ENCODE data around the gene DMTF1.

GRCh38 chr7:87226495-87226894 is 74.2 kb downstream of the DMTF1 start:
- TF ChIP-seq, protein P1, sequence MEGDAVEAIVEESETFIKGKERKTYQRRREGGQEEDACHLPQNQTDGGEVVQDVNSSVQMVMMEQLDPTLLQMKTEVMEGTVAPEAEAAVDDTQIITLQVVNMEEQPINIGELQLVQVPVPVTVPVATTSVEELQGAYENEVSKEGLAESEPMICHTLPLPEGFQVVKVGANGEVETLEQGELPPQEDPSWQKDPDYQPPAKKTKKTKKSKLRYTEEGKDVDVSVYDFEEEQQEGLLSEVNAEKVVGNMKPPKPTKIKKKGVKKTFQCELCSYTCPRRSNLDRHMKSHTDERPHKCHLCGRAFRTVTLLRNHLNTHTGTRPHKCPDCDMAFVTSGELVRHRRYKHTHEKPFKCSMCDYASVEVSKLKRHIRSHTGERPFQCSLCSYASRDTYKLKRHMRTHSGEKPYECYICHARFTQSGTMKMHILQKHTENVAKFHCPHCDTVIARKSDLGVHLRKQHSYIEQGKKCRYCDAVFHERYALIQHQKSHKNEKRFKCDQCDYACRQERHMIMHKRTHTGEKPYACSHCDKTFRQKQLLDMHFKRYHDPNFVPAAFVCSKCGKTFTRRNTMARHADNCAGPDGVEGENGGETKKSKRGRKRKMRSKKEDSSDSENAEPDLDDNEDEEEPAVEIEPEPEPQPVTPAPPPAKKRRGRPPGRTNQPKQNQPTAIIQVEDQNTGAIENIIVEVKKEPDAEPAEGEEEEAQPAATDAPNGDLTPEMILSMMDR (IDR thresholded peaks at IDR 0.05; ENCODE audit: insufficient read depth, low read length, poor library complexity, severe bottlenecking), result no peak
- TF ChIP-seq EZH2phosphoT487 (conservative IDR thresholded peaks at IDR 0.05; ENCODE audit: low read length), result no peak

All from SU-DHL-6 (cell line).